ENCODE data around the gene EDDM13. TPM values are rescaled to one million over a fixed set of nuclear protein-coding genes. Genes with fewer than 3 reads are reported as not detected.

Gene EDDM13
- total and polyA plus RNA-seq, 2 experiments from 2014 or later = 0.68 TPM; not detected in 1

- Histone ChIP-seq H3K36me3 (no peaks in the 10 kb centered on the region), H3K4me3 (no peak overlapping the region), H3K27me3 (no peaks in the 10 kb centered on the region), H3K4me1 (ENCODE audit: low read depth) (no peaks in the 10 kb centered on the region), H3K27ac (no peak overlapping the region), H3K9me3 (ENCODE audit: low read depth) (no peaks in the 10 kb centered on the region)
- TF ChIP-seq CTCF (IDR thresholded peaks at IDR 0.05; ENCODE audit: low read depth, low read length) = no peak
- no peak for DNase-seq (ENCODE audit: low read depth in 1 of 2, low spot score in 1 of 2)
These were observed 10.3 kb downstream of the EDDM13 start for GRCh38 chr19:56282809-56283208.

- Histone ChIP-seq H3K36me3 (no peaks in the 10 kb centered on the region), H3K4me1 (ENCODE audit: low read depth) (no peaks in the 10 kb centered on the region), H3K4me3 (no peak overlapping the region), H3K27ac (no peak overlapping the region), H3K9me3 (ENCODE audit: low read depth) (no peaks in the 10 kb centered on the region), H3K27me3 (no peaks in the 10 kb centered on the region)
- no peak for TF ChIP-seq CTCF (IDR thresholded peaks at IDR 0.05; ENCODE audit: low read depth, low read length)
- DNase-seq (ENCODE audit: low read depth in 1 of 2, low spot score in 1 of 2) = no peak
These were observed 12.2 kb downstream of the EDDM13 start for GRCh38 chr19:56284746-56285145.

GRCh38 chr19:56290104-56290503, 17.6 kb downstream of the EDDM13 start:
- no peak for DNase-seq (ENCODE audit: low read depth in 1 of 2, low spot score in 1 of 2)
- Histone ChIP-seq H3K27ac (no peak overlapping the region), H3K4me3 (no peak overlapping the region), H3K27me3 (no peaks in the 10 kb centered on the region), H3K9me3 (ENCODE audit: low read depth) (no peaks in the 10 kb centered on the region), H3K4me1 (ENCODE audit: low read depth) (no peaks in the 10 kb centered on the region), H3K36me3 (no peaks in the 10 kb centered on the region)
- no peak for TF ChIP-seq CTCF (IDR thresholded peaks at IDR 0.05; ENCODE audit: low read depth, low read length)

GRCh38 chr19:56291867-56292266, 19.3 kb downstream of the EDDM13 start:
- no peaks in the 10 kb centered on the region for H3K27me3 ChIP-seq
- DNase-seq (ENCODE audit: low read depth in 1 of 2, low spot score in 1 of 2) = no peak
- H3K4me1 ChIP-seq (ENCODE audit: low read depth) = no peaks in the 10 kb centered on the region
- no peak overlapping the region for H3K4me3 ChIP-seq
- H3K27ac ChIP-seq = no peak overlapping the region
- H3K36me3 ChIP-seq = no peaks in the 10 kb centered on the region
- H3K9me3 ChIP-seq (ENCODE audit: low read depth) = no peaks in the 10 kb centered on the region
- no peak for TF ChIP-seq CTCF (IDR thresholded peaks at IDR 0.05; ENCODE audit: low read depth, low read length)

- Histone ChIP-seq H3K4me1 (ENCODE audit: low read depth) (no peaks in the 10 kb centered on the region), H3K4me3 (no peak overlapping the region), H3K27me3 (no peaks in the 10 kb centered on the region), H3K9me3 (ENCODE audit: low read depth) (no peaks in the 10 kb centered on the region), H3K27ac (no peak overlapping the region), H3K36me3 (no peaks in the 10 kb centered on the region)
- no peak for TF ChIP-seq CTCF (IDR thresholded peaks at IDR 0.05; ENCODE audit: low read depth, low read length)
- no peak for DNase-seq (ENCODE audit: low read depth in 1 of 2, low spot score in 1 of 2)
These were observed 22.0 kb downstream of the EDDM13 start for GRCh38 chr19:56294549-56294948.
